GM19351 (cell line): ENCODE results near the gene B3GAT1.

Experiments
- ATAC-seq: cut with Tn5 transposase; IDR thresholded peaks from one replicate; pipeline ENCODE4 v1.9.1; 2021; ENCODE audit warnings: mild to moderate bottlenecking, moderate library complexity; ENCODE audit not compliant: unreplicated experiment

B3GAT1 gene

DNA sequence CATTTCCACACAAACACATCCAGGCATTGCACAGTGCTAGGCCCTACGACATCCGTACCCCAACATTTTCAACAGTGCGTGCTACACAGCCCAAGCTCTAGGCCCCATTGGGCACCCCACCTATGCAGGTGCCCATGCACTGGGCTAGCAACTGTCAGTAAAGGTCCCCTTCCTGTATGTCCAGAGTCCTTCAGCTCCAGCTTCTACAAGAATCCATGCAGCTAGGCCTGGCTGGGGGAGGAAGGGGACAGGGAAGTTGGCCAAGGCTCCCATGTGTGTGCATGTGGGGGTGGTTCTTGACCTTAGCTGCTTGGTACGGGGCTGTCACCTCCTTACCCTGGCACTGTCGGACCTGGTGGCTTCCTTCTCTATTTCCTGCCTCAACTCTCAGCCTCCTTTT is 1.3 kb downstream of the B3GAT1 start:
- ATAC-seq = no peak

DNA sequence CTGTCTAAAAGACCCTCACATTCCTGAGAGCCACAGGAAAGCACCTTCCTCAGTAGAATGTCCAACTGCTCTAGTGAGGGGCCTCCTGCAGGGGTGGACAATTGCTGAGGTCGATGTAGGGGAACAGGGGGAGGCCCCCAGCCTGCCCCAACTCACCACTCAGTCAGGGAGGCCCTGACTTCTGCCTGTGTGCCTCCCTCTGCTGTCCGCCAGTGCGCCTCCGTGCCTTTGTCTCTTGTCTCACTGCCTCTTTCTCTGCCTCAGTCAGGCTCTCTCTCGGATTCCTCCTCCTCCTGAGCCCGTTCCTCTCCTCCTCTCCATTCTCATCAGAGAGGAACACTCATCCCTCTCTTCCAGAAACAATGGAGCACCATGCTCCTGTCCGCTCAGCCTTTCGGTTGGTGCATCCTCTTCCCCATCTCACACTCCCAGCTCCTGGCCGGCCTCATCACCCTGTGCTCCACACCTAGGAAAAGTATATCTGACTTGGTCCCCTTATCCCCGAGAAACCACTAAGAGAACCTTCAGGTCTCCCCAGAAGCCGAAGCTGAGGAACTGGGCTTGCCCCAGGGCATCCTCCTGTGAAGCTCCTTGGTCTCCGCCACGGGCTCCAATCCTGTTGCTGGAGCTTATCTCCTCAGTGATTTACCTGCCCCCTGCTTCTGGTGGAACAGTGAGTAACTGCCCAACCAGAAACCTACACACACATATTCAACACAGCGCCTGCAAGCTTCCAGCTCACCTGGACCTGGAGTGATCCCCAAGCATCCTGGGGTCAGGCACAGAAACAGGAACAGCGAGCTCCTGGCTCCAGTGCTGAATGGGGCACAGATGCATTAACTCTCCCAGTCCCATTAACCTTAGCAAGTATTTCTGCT is 2.3 kb downstream of the B3GAT1 start:
- ATAC-seq = no peak

DNA sequence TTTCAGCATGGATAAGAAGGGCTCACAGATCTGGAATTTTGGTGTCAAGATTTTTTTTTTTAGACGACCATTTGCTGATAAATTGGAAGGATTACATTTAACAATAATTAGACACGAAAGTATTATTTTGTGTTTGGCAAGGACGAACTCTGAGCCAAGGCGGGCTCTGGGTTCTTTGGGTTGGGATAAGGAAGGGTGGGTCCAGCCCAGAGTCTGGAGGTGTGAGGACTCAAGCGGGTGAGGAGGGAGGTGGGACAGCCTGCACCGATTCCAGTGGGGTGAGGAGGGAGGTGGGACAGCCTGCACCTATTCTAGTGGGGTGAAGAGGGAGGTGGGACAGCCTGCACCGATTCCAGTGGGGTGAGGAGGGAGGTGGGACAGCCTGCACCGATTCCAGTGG is 4.1 kb downstream of the B3GAT1 start:
- no peak for ATAC-seq

DNA sequence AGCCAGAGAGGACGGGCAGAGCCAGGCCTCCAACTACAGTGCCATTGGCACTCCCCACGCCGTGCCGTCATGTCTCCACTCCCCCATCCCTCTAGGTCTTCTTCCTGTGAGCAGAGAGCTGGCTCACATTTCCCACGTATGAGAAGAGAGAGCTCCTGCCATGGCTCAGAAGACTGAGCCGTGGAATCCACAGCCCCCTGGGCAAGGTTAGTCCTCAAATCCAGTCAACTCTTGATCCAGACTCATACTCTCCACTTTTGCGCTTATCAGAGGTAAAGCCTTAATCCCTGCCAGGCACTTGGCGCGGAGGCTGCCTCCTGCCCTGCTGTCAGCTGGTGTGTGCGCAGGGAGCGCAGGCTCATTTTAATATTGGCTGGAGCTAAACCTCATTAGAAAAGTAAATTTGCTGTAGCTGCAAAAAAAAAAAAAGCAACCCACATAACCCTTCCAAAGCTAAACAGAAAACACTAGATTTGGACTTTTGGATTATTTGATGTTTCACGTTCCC is 4.7 kb downstream of the B3GAT1 start:
- no peak for ATAC-seq

- ATAC-seq = no peak
Observed at GRCh38 chr11:134406264-134407185, 5.5 kb downstream of the B3GAT1 start.

DNA sequence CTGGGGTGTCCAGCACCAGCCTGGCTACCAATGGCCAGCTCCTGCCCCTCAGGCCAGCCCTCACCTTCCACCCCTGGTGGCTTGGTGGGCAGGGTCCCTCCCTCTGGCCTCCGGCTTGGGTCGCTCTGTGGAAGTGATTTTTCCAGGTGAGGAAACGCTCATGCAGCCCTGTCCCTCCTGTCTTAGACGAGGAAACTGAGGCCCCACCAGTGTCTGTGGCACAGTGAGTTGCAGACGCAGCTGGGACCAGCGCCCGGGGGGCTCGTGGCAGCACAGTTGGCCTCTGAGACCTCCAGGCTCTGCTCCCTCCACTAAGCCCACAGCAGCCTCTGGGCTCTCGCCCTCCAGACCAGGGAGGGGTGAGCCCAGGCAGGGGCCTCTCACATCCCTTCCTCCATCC is 6.2 kb downstream of the B3GAT1 start:
- no peak for ATAC-seq

DNA sequence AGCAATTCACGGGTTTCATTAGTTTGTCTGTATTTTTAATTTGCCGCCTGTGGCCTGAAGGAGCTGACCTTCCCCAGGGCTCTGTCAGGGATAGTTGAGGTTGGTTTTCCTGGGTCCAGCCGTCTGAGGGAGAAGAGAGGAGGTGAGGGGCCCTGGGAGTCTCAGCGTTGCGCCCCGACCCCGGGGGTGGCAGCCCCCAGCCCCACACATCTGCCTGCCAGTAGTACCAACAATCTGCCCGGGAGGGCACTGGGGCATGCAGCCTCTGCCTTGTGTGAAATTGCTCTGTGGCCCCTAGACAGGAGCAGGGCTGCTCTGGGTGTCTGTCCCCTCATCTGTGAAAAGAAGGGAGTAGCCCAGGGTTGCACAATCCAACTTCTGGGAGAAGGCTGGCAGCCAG is 6.6 kb downstream of the B3GAT1 start:
- ATAC-seq = no peak

DNA sequence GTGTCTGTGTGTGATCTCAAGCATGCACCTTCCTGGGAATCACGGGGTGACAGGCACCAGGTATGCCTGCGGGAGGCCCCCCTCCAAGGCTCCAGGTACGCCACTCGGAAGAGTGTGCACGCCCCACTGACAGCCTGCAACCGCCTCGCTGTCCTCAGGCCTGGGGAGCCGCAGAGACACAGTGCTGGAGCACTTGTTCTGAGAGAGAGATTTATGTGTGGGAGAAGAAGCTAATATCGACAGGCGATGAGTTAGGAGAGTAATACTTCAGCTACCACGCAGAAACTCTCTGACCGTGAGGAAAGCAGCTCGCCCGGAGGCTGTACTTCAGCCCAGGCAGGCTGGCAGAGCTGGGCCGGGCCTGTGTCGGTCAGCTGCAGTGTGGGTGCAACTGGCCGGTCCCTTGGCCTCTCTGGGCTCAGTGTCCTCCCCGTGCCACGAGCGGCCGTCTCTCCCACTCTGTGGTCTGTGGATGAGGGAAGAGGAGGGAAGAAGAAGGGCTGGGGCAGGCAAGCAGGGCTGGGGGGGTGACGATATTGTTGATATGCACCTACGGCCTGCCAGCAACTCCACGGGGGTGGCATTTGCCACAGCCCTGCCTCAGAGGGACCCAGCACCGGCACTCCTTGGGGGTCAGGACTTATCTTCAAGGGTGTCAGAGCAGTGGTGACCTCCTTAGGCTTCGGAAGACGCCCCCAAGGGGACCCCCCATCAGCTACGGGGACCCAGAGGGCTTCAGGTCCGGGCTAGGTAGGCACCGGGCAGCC is 7.3 kb downstream of the B3GAT1 start:
- ATAC-seq = no peak

DNA sequence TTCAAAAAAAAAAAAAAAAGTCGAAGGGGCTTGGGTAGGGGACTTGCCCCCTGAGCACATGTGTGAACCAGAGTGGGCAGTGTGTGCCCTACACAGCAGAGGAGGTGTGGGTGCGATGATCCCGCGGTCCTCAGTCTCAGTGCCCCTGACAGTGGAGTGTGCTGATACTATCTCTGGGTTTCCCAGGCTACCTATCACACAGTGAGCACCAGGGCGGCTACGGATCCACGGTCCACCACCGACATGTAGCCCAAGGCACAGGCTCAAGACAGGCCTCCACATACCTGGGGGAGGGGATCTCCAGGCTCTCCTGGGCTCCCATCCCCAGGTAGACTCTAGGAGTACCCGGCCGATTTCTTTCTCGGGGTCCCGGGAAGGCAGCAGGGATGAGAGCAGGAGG is 9.1 kb downstream of the B3GAT1 start:
- no peak for ATAC-seq

- ATAC-seq = no peak
Observed at GRCh38 chr11:134401825-134402809, 9.9 kb downstream of the B3GAT1 start.

- no peak for ATAC-seq
Observed at GRCh38 chr11:134399996-134400395, 12.0 kb downstream of the B3GAT1 start.

DNA sequence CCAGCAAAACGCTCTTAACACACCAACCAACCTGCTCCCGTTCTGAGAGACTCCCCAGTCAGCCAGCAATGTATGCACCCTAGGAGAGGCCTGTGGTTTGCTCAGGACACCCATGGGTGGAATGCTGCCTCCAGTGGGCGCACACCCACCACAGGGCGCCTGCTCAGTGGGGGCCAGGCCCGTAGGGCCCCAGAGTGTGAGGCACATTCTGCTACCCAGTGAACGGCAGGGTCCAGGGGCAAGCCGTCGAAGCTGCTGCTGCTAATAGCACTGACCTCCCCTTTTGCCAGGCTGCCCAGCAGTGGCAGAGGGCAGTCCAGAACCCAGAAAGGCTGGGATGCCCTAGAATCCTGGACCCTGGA is 12.8 kb downstream of the B3GAT1 start:
- no peak for ATAC-seq

DNA sequence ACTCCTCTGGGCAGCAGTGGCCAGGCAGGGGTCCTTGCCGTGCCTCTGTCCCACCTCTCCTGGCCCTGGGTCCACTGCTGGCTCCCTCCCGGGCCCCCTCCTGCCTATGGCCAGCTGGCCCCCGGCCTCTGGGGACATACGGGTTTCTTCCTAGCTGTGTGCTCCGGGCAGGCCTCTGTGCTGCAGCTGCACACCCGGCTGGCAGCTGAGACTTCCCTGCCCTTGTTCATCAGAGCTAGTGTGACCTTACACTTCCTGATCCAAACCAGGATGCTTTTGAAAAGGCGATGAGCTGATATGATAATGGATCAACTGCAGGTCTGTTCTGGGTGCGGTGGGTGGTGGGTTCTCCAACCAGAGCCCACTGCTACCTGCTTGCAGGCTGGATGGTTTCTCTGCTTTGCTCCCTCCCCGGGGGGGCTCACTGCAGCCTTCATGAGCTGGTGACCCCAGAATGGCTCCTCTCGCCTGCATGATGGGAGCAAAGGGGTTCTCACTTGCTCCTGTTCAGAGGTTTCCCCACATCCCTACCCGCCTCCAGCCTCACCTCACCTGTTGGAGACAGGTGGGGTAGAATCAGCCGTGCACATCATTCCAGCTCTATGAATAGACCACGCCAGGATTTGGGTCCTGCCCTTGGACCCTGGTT is 13.3 kb downstream of the B3GAT1 start:
- no peak for ATAC-seq

DNA sequence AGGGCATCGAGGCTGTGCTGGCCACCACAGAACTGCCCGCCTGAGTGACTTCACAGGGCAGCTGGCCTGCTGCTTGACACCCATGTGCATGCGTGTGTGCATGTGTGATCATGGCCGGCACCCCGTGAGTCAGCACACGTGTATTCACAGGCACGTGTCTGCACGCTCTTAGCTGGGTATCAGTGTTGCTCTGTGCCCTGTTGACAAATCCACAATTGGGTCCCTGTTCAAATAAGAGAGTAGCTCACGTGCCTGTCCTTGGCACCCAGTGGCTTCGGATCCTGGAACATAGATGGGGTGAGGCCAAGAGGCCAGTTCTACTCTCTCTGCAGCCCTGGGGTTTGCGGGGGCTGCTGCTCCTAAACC is 14.0 kb downstream of the B3GAT1 start:
- no peak for ATAC-seq

GRCh38 chr11:134397304-134398078 is 14.6 kb downstream of the B3GAT1 start:
- ATAC-seq = no peak

DNA sequence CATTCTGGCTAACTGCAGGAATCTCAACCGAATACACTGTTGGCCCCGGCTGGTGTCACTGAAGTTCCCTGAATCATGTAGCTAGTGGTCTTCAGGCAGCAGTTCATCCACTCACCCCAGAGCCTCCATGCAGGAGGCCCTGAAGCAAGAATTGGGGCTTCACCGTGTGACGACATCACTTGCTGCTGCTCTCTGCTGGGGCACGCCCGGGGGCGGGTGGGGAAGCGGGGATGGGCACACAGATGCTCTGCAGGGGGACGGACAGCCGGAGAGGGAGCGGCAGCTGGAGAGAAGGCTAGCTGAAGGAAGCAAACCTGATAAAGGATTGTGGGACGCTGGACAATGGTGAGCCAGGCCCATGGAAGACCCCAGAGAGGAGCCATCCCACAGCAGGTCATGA is 17.0 kb downstream of the B3GAT1 start:
- ATAC-seq = no peak

- ATAC-seq = no peak
Observed at GRCh38 chr11:134394311-134394710, 17.7 kb downstream of the B3GAT1 start.

- ATAC-seq = no peak
Observed at GRCh38 chr11:134393638-134394037, 18.4 kb downstream of the B3GAT1 start.
